HS-27A (cell line): ENCODE measurements around the gene TMEM116.
"Not testable (repeated sequence)": the region's sequence is repeated elsewhere in the genome, so short reads cannot be mapped to it uniquely, and the experiment has no call there.

Source experiments
- DNase-seq: peaks from one replicate; pipeline ENCODE4 v3.0.0-alpha.2; 2012; ENCODE audit warnings: low read depth, missing footprints

Gene TMEM116

GRCh38 chr12:112012775-112013600 is at the start of gene TMEM116, which contains the start of gene ERP29:
Gene TMEM116 (minus strand): TSS chr12:112013165. CDS start chr12:112005270, 7,895 bp downstream.
Gene ERP29 (plus strand): TSS chr12:112013426. CDS start chr12:112013466, 40 bp downstream.
- peak; percentile 95 for DNase-seq

DNA sequence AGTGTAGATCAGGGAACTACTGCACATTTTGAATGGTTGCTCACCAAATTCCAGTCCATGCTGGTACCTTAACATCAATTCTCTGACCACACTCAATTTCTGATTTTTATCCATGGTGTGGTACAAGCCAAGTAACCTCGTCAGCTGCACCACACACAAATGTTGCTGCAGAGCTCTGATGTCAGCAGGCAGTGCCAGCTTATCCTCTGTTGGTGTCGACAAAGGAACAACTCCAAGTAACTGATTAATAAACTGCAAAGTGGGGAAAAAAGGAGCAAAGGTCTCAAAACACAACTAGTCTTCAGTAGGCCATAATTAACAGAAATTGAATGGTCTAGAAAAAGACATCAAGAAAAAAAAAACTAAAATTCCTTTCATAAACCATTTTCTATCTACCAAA is 48.2 kb upstream of the TMEM116 start:
- DNase-seq, result no peak

- DNase-seq, result no peak
Observed at GRCh38 chr12:112049351-112049750, 36.4 kb upstream of the TMEM116 start.

DNA sequence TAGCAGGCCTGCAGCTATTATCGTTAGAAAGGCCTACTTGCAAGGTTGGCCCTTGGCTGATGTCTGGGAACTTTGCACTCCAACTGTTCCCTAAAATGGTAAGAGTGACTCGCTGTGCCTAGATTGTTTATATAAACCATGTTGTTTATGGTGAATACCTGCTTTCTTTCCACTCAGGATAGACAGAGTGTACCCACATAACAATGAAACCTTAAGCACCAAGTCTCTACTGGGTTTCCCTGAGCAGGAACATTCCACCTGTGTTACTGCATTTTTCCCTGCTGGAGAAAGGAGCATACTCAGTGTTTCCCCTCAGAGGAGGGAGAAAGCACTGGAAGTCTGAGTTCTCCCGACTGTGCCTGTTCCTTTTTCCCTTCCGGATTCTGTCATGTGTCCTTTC is 33.0 kb upstream of the TMEM116 start:
- DNase-seq, result no peak

DNA sequence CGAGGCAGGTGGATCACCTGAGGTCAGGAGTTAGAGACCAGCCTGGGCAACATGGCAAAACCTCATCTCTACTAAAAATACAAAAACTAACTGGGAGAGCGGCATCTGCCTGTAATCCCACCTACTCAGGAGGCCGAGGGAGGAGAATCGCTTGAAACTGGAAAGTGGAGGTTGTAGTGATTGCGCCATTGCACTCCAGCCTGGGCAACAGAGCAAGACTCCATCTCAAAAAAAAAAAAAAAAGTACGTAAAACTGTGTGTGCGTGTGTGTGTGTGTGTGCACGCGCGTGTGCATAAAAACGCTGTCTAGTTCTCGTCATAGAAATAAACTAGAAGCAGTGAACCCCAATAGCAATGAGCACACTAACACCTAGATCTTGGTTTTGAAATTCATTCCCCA is 23.6 kb upstream of the TMEM116 start:
- DNase-seq, result not testable (repeated sequence)

- DNase-seq, result no peak
Observed at GRCh38 chr12:112035219-112035785, 22.3 kb upstream of the TMEM116 start.

DNA sequence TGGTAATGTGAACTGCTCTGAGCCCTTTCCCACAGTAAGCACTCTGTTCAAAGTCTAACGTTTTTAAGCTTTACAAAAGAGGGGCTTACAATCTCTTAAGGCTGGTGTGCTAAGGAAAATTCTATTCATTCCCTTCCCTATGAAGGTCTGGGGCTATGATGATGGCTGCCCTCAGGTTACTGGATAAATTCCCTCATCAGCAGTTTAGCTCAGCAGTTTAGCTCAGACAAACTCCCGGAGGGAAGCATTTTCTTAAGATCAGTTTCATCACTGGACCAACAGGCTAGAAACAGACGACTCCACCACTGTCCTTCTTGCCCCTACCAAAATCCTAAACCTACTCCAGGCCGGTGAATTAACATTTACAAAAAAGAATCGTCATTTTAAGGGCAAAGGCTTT is 19.3 kb upstream of the TMEM116 start:
- DNase-seq, result no peak

DNA sequence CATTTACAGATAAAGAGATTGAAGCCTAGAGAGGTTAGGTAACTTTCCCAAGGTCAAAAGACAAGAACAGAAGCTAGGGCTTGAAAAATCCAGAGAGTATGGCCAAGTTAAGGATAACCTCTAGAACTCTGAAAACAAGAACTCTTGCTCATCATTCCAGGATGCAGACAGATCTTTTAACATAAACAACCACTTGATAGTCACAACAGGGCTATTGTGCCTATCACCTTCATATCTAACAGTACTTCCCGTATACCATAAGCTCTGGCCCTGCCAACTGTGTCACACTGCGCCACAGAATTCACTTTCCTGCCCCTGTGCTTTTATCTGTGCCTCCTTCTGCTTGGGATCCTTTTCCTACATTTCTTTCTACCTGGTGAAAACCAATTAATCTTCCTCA is 18.5 kb upstream of the TMEM116 start:
- DNase-seq, result no peak

DNA sequence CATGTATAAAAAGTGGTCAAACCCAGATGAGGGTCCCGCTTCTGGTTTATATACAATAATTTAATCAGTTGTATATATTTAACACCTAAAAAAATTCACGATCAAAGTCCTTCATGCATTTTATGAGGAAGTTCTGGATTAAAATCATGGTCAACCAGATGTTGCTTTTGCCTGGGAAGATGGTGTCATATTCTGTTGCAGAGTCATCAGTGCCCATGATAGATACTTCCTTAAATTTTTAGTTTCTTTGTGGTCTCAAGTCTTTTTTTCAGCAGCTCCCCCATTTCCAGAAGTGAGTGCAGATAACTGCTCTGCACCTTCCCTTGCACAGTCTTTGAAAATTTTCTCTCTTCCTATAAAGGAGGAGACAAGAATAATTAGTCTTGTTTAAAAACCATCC is 16.3 kb upstream of the TMEM116 start:
- DNase-seq, result no peak

- DNase-seq, result no peak
Observed at GRCh38 chr12:112025808-112026375, 12.9 kb upstream of the TMEM116 start.

DNA sequence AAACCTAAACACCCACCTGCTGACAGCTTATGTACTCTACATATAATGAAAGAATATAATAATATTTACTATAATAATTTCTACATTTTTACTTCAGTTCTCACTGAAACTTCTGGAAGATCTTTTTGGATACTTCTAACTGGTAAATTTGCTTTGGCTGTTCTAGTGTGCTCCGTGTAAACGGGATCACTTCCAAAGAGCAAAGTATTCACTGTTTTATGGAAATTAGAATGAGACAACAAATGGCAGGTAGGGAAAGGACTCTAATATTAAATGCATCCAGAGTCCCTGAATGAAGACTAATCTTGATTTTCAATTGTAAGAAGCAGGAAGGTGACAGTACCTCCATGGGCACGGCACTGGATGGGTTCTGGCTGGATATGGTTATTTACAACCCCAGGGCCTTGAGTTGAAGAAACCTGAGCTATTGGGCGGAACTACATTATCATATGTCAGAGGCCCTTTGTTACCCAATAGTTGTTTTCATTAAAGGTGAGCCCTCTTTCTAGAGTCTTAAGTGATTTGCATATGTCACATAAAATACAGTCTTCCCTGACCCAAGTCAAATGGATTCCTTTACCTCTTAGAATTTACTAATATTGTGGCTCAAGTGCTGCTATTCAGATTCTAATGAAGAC is 10.9 kb upstream of the TMEM116 start:
- no peak for DNase-seq

- DNase-seq, result no peak
Observed at GRCh38 chr12:112022241-112023016, 9.5 kb upstream of the TMEM116 start.

GRCh38 chr12:112020947-112021457 is 8.0 kb upstream of the TMEM116 start:
- DNase-seq, result no peak

DNA sequence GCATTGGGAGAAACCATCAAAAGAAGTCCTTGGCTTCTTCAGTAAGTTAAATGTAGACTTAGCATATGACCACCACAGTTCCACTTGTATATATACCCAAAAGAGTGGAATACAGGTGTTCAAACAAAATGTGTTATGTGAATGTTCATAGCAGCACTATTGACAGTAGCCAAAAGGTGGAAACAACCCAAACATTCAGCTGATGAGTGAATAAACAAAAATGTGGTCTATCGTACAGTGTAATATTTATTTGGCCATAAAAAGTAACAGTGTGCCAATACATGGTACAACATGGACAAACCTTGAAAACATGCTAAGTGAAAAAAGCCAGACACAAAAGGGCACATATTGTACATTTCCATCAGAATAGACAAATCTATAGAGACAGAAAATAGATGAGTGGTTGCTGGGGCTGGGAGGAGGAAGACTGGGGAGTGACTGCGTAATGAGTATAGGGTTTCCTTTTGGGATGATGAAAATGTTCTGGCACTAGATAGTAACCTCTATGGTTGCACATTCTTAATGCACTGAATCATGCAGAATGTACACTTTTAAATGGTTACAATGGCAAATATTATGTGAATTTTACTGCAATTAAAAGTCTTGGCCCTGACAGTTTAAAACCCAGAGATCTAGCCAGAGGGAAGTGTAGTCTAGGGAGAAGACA is 5.7 kb upstream of the TMEM116 start:
- DNase-seq, result peak; percentile 40

DNA sequence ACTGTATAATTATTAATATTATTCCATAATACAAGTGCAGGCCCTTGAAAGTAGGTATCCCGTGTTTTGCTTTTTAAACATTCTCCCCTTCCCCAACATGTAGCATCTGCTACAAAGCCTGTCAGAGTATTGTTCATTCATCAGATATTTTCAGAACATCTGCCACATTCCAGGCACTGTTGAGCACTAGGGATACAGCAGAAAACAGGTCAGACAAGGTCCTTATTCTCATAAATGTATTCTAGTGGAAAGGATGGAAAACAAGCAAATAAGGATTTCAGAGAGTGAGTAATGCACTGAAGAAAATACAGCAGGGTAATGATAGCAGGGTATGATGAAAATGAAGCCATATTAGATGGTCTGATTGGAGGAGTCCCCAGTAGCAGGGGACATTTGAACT is 4.1 kb upstream of the TMEM116 start:
- no peak for DNase-seq

DNA sequence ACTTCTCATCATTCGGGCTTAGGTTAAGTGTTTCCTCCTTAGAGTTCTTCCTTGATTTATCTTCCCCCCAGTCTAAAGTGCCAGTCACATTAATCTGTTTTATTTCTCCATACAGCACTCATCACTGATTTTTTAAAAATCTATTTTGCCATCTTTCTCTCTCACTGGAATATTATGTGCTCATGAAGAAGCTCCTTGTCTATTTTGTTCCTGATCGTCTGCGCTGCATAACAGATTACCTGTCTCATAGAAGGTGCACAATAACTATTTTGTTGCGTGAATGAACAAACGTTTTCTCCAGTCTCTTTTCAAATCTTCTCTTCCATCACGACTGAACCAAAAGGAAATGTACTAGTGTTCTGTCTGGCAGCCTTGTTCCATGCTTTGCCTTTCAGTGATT is 3.0 kb upstream of the TMEM116 start:
- DNase-seq, result no peak

GRCh38 chr12:112013601-112014402 is 837 bp upstream of the TMEM116 start:
- DNase-seq, result peak; percentile 26

GRCh38 chr12:112011685-112012084 is 1.3 kb downstream of the TMEM116 start:
- DNase-seq, result no peak

GRCh38 chr12:112010415-112011344 is 2.3 kb downstream of the TMEM116 start:
- DNase-seq, result no peak
